GM23338 (cell line): ENCODE results near the gene ENTPD7. TPM values are rescaled to one million over a fixed set of nuclear protein-coding genes. Genes with fewer than 3 reads are reported as not detected.

ENCODE experiments used
- ATAC-seq: fragments of 200-7000 bp; cut with Tn5 transposase; 3 replicates; pipeline ENCODE4 v1.9.1; 2020
- DNase-seq: peaks from one replicate; pipeline ENCODE4 v3.0.0-alpha.2; 2015; ENCODE audit warnings: low spot score
- H2AFZ ChIP-seq: fragments of 200-600 bp; sonication (generic); 2 replicates; pipeline ENCODE4 v1.8.0; 2016; ENCODE audit warnings: antibody characterized with exemption, mild to moderate bottlenecking, moderate library complexity
- H3F3A ChIP-seq: fragments of 200-600 bp; sonication (generic); replicated peaks from 2 replicates; pipeline ENCODE4 v1.8.0; 2017; ENCODE audit warnings: antibody characterized with exemption, mixed run types, low read depth
- H3K27ac ChIP-seq: fragments of 200-600 bp; sonication (generic); 2 replicates; pipeline ENCODE4 v1.6.1; 2016; ENCODE audit warnings: low read depth
- H3K27me3 ChIP-seq: fragments of 200-600 bp; sonication (generic); 2 replicates; pipeline ENCODE4 v1.8.0; 2016; ENCODE audit warnings: mild to moderate bottlenecking, mixed run types, moderate library complexity; ENCODE audit not compliant: insufficient read depth
- H3K36me3 ChIP-seq: fragments of 200-600 bp; sonication (generic); 2 replicates; pipeline ENCODE4 v1.8.0; 2016; ENCODE audit warnings: mild to moderate bottlenecking; ENCODE audit not compliant: insufficient read depth
- H3K4me1 ChIP-seq: fragments of 200-600 bp; sonication (generic); 2 replicates; pipeline ENCODE4 v1.8.0; 2016; ENCODE audit warnings: mild to moderate bottlenecking, moderate library complexity; ENCODE audit not compliant: insufficient read depth
- H3K4me2 ChIP-seq: fragments of 200-600 bp; sonication (generic); 2 replicates; pipeline ENCODE4 v1.7.1; 2017; ENCODE audit warnings: mixed run types
- H3K4me3 ChIP-seq: fragments of 200-600 bp; sonication (generic); 2 replicates; pipeline ENCODE4 v1.6.1; 2016; ENCODE audit warnings: mixed run types
- H3K79me2 ChIP-seq: fragments of 200-600 bp; sonication (generic); replicated peaks from 2 replicates; pipeline ENCODE4 v1.8.0; 2017; ENCODE audit warnings: mild to moderate bottlenecking; ENCODE audit not compliant: insufficient read depth
- H3K9me2 ChIP-seq: fragments of 200-600 bp; sonication (generic); 2 replicates; pipeline ENCODE4 v1.8.0; 2017; ENCODE audit not compliant: insufficient read depth
- H4K20me1 ChIP-seq: fragments of 200-600 bp; sonication (generic); replicated peaks from 2 replicates; pipeline ENCODE4 v1.8.0; 2017; ENCODE audit warnings: mild to moderate bottlenecking; ENCODE audit not compliant: insufficient read depth
- H3K27ac Mint-ChIP-seq: 2 replicates; pipeline ENCODE4 v1.8.0; 2020; ENCODE audit warnings: inconsistent platforms, mild to moderate bottlenecking, moderate library complexity, mixed read lengths
- H3K27me3 Mint-ChIP-seq: 3 replicates; pipeline ENCODE4 v1.8.0; 2022; ENCODE audit warnings: low read depth, mild to moderate bottlenecking, moderate library complexity, mixed read lengths, inconsistent platforms; ENCODE audit not compliant: insufficient read depth, poor library complexity
- H3K36me3 Mint-ChIP-seq: 3 replicates; pipeline ENCODE4 v1.8.0; 2021; ENCODE audit warnings: low read depth, mild to moderate bottlenecking, inconsistent platforms, moderate library complexity, mixed read lengths
- H3K4me1 Mint-ChIP-seq: 3 replicates; pipeline ENCODE4 v1.8.0; 2020; ENCODE audit warnings: mild to moderate bottlenecking, inconsistent platforms, mixed read lengths
- H3K4me3 Mint-ChIP-seq: 3 replicates; pipeline ENCODE4 v1.8.0; 2021; ENCODE audit warnings: moderate library complexity, mild to moderate bottlenecking, inconsistent platforms, mixed read lengths
- H3K9me3 Mint-ChIP-seq: 3 replicates; pipeline ENCODE4 v1.8.0; 2020; ENCODE audit warnings: moderate library complexity, mild to moderate bottlenecking, inconsistent platforms, mixed read lengths
- CREB1 ChIP-seq: fragments of 250-450 bp; sonication (Bioruptor Pico); IDR thresholded peaks from 2 replicates; pipeline ENCODE4 v1.5.0; 2020; ENCODE audit warnings: low read depth, mild to moderate bottlenecking, moderate library complexity
- CTCF ChIP-seq, 2 experiments: fragments of 200-600 bp in 1 of 2; sonication (generic) in 1 of 2; conservative IDR thresholded peaks; 2 replicates each; pipeline versions ENCODE4 v1.5.1 to v1.6.1; 2016 to 2017; ENCODE audit warnings: antibody characterized with exemption in 2 of 2, low read depth in 2 of 2, mild to moderate bottlenecking in 2 of 2, moderate library complexity in 1 of 2
- EZH2 ChIP-seq: fragments of 200-600 bp; sonication (generic); IDR thresholded peaks from one replicate; pipeline ENCODE4 v1.8.0; 2017; ENCODE audit warnings: antibody characterized with exemption, mild to moderate bottlenecking, low read depth; ENCODE audit not compliant: unreplicated experiment
- EZH2phosphoT487 ChIP-seq: fragments of 200-600 bp; sonication (generic); IDR thresholded peaks from one replicate; pipeline ENCODE4 v1.8.1; 2018; ENCODE audit warnings: antibody characterized with exemption; ENCODE audit not compliant: unreplicated experiment
- JUNB ChIP-seq: IDR thresholded peaks from one replicate; pipeline ENCODE4 v1.6.1; 2016; ENCODE audit warnings: antibody characterized with exemption; ENCODE audit not compliant: unreplicated experiment
- NANOG ChIP-seq: IDR thresholded peaks from 2 replicates; pipeline ENCODE4 v1.6.1; 2016; ENCODE audit warnings: antibody characterized with exemption, borderline replicate concordance
- POLR2AphosphoS5 ChIP-seq: IDR thresholded peaks from 2 replicates; pipeline ENCODE4 v1.6.1; 2016; ENCODE audit warnings: antibody characterized with exemption, low read depth
- STAT1 ChIP-seq: IDR thresholded peaks from one replicate; pipeline ENCODE4 v1.6.1; 2016; ENCODE audit warnings: antibody characterized with exemption; ENCODE audit not compliant: unreplicated experiment
- ZNF114 ChIP-seq: fragments of 250-450 bp; sonication (Bioruptor Pico); IDR thresholded peaks from 2 replicates; pipeline ENCODE4 v1.5.0; 2020; ENCODE audit warnings: mild to moderate bottlenecking, moderate library complexity
- polyA plus RNA-seq: library from polyadenylated mRNA; unstranded; fragments of >200 nt; fragmentation: Nextera tagmentation; extraction: Ambion mirVana; gene quantifications from 2 replicates; pipeline ENCODE4 v1.2.1, GENCODE V29; 2016
- total RNA-seq: library from RNA; depleted of rRNA; stranded (reverse); fragments of >200 nt; shearing (Covaris generic); gene quantifications from 2 replicates; pipeline ENCODE4 v1.2.3, GENCODE V29; 2014

The ENTPD7 gene
- total and polyA plus RNA-seq, 2 experiments from 2014 or later = 1.7 to 12.6 TPM

GRCh38 chr10:99615426-99615825, 43.9 kb upstream of the ENTPD7 start:
- Mint-ChIP-seq H3K36me3 (peaks cover 5% of the 10 kb centered on the region; the same call in 1 of the 3 replicates), H3K27me3 (peaks cover 5% of the 10 kb centered on the region), H3K4me3 (no peak overlapping the region), H3K4me1 (peaks cover 22% of the 10 kb centered on the region), H3K27ac (no peak overlapping the region), H3K9me3 (no peaks in the 10 kb centered on the region)
- Histone ChIP-seq H3K4me3 (no peak overlapping the region), H2AFZ (no peak overlapping the region), H3K4me1 (peaks cover 21% of the 10 kb centered on the region), H3K9me2 (no peaks in the 10 kb centered on the region), H4K20me1 (peaks cover 3% of the 10 kb centered on the region; the same call in 1 of the 2 replicates), H3F3A (no peaks in the 10 kb centered on the region), H3K79me2 (peaks cover 30% of the 10 kb centered on the region), H3K27me3 (no peaks in the 10 kb centered on the region), H3K4me2 (no peak overlapping the region), H3K27ac (no peak overlapping the region), H3K36me3 (no peaks in the 10 kb centered on the region)
- DNase-seq = no peak
- no peak for ATAC-seq
- TF ChIP-seq STAT1 = no peak
- TF ChIP-seq JUNB = no peak
- TF ChIP-seq NANOG = no peak
- TF ChIP-seq POLR2AphosphoS5 = no peak
- no peak for TF ChIP-seq ZNF114 (CRISPR knock-in tag)
- TF ChIP-seq EZH2 = no peak
- no peak for TF ChIP-seq CTCF (conservative IDR thresholded peaks at IDR 0.05; ENCODE audit: low read depth in 2 of 2)
- no peak for TF ChIP-seq EZH2phosphoT487
- no peak for TF ChIP-seq CREB1 (CRISPR knock-in tag)

GRCh38 chr10:99617696-99618095, 41.6 kb upstream of the ENTPD7 start:
- peaks cover 22% of the 10 kb centered on the region for H3K4me1 Mint-ChIP-seq
- no peaks in the 10 kb centered on the region for H3K36me3 Mint-ChIP-seq
- Histone ChIP-seq H2AFZ (no peak overlapping the region), H3K4me3 (no peak overlapping the region), H3K36me3 (no peaks in the 10 kb centered on the region), H3K4me1 (peaks cover 28% of the 10 kb centered on the region), H3K4me2 (peak overlapping the region; percentile 95; the same call in 1 of the 2 replicates), H3K79me2 (peaks cover 30% of the 10 kb centered on the region), H3F3A (0 out of 2 replicates have a peak, but pooled peaks cover 7% of the 10 kb centered on the region), H4K20me1 (peaks cover 3% of the 10 kb centered on the region; the same call in 1 of the 2 replicates), H3K27me3 (no peaks in the 10 kb centered on the region), H3K27ac (no peak overlapping the region), H3K9me2 (no peaks in the 10 kb centered on the region)
- H3K27ac Mint-ChIP-seq = no peak overlapping the region
- TF ChIP-seq CREB1 (CRISPR knock-in tag) (no peak), JUNB (no peak)
- peaks cover 3% of the 10 kb centered on the region for H3K27me3 Mint-ChIP-seq
- ATAC-seq (no peak), DNase-seq (no peak)
- H3K9me3 Mint-ChIP-seq = no peaks in the 10 kb centered on the region
- H3K4me3 Mint-ChIP-seq = no peak overlapping the region; the same call in 2 of the 3 replicates
